GM23338 (cell line): ENCODE results near the gene GRIFIN.

Source experiments
- CREB1 ChIP-seq: fragments of 250-450 bp; sonication (Bioruptor Pico); IDR thresholded peaks from 2 replicates; pipeline ENCODE4 v1.5.0; 2020; ENCODE audit warnings: low read depth, mild to moderate bottlenecking, moderate library complexity
- EZH2 ChIP-seq: fragments of 200-600 bp; sonication (generic); IDR thresholded peaks from one replicate; pipeline ENCODE4 v1.8.0; 2017; ENCODE audit warnings: antibody characterized with exemption, mild to moderate bottlenecking, low read depth; ENCODE audit not compliant: unreplicated experiment
- EZH2phosphoT487 ChIP-seq: fragments of 200-600 bp; sonication (generic); IDR thresholded peaks from one replicate; pipeline ENCODE4 v1.8.1; 2018; ENCODE audit warnings: antibody characterized with exemption; ENCODE audit not compliant: unreplicated experiment
- JUNB ChIP-seq: IDR thresholded peaks from one replicate; pipeline ENCODE4 v1.6.1; 2016; ENCODE audit warnings: antibody characterized with exemption; ENCODE audit not compliant: unreplicated experiment
- POLR2AphosphoS5 ChIP-seq: IDR thresholded peaks from 2 replicates; pipeline ENCODE4 v1.6.1; 2016; ENCODE audit warnings: antibody characterized with exemption, low read depth
- STAT1 ChIP-seq: IDR thresholded peaks from one replicate; pipeline ENCODE4 v1.6.1; 2016; ENCODE audit warnings: antibody characterized with exemption; ENCODE audit not compliant: unreplicated experiment
- ZNF331 ChIP-seq: fragments of 250-450 bp; sonication (Bioruptor Pico); IDR thresholded peaks from 2 replicates; pipeline ENCODE4 v1.5.0; 2020; ENCODE audit warnings: low read depth, mild to moderate bottlenecking, moderate library complexity
- TF ChIP-seq, protein P1 (sequence below), 2 experiments: fragments of 200-600 bp in 1 of 2; sonication (generic) in 1 of 2; conservative IDR thresholded peaks; 2 replicates each; pipeline versions ENCODE4 v1.5.1 to v1.6.1; 2016 to 2017; ENCODE audit warnings: antibody characterized with exemption in 2 of 2, low read depth in 2 of 2, mild to moderate bottlenecking in 2 of 2, moderate library complexity in 1 of 2
- TF ChIP-seq, protein P2 (sequence below): IDR thresholded peaks from one replicate; pipeline ENCODE4 v1.6.1; 2018; ENCODE audit warnings: antibody characterized with exemption; ENCODE audit not compliant: unreplicated experiment

DNA sequence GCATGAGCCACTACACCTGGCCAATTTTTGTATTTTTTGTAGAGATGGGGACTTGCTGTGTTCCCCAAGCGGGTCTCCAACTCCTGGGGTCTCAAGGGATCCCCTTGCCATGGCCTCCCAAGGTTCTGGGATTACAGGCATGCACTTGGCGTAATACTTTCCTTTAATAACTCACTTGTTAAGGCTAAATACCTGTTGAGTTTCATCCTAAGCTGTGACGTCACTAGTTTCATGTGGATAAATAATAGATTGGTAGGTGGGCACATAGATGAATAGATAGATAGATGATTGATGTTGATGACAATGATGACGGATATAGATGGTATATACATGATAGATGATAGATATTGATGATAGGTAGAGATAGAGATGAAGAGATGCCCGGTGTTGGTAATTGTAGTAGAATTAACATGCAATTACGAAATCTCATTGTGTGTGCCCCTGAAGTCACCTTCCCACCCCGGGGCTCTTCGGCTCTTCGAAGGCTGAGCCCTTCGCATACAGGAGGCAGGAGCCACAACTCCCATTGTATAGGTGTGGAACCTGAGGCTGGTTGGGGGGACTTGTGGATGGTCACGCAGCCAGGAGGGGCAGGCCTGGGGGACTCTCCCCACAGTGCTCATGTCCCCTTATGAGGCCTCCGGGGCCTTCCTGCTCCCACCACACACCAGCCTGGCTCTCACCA, 2.6 kb downstream of the GRIFIN start:
- TF ChIP-seq, protein P1, sequence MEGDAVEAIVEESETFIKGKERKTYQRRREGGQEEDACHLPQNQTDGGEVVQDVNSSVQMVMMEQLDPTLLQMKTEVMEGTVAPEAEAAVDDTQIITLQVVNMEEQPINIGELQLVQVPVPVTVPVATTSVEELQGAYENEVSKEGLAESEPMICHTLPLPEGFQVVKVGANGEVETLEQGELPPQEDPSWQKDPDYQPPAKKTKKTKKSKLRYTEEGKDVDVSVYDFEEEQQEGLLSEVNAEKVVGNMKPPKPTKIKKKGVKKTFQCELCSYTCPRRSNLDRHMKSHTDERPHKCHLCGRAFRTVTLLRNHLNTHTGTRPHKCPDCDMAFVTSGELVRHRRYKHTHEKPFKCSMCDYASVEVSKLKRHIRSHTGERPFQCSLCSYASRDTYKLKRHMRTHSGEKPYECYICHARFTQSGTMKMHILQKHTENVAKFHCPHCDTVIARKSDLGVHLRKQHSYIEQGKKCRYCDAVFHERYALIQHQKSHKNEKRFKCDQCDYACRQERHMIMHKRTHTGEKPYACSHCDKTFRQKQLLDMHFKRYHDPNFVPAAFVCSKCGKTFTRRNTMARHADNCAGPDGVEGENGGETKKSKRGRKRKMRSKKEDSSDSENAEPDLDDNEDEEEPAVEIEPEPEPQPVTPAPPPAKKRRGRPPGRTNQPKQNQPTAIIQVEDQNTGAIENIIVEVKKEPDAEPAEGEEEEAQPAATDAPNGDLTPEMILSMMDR (conservative IDR thresholded peaks at IDR 0.05; ENCODE audit: low read depth in 2 of 2): no peak
- TF ChIP-seq EZH2 (no peak), POLR2AphosphoS5 (no peak), CREB1 (no peak), EZH2phosphoT487 (no peak), JUNB (no peak), STAT1 (no peak), ZNF331 (CRISPR knock-in tag) (no peak)
- TF ChIP-seq, protein P2, sequence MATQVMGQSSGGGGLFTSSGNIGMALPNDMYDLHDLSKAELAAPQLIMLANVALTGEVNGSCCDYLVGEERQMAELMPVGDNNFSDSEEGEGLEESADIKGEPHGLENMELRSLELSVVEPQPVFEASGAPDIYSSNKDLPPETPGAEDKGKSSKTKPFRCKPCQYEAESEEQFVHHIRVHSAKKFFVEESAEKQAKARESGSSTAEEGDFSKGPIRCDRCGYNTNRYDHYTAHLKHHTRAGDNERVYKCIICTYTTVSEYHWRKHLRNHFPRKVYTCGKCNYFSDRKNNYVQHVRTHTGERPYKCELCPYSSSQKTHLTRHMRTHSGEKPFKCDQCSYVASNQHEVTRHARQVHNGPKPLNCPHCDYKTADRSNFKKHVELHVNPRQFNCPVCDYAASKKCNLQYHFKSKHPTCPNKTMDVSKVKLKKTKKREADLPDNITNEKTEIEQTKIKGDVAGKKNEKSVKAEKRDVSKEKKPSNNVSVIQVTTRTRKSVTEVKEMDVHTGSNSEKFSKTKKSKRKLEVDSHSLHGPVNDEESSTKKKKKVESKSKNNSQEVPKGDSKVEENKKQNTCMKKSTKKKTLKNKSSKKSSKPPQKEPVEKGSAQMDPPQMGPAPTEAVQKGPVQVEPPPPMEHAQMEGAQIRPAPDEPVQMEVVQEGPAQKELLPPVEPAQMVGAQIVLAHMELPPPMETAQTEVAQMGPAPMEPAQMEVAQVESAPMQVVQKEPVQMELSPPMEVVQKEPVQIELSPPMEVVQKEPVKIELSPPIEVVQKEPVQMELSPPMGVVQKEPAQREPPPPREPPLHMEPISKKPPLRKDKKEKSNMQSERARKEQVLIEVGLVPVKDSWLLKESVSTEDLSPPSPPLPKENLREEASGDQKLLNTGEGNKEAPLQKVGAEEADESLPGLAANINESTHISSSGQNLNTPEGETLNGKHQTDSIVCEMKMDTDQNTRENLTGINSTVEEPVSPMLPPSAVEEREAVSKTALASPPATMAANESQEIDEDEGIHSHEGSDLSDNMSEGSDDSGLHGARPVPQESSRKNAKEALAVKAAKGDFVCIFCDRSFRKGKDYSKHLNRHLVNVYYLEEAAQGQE: no peak
